Measurements from ENCODE around the gene FXR2.

FXR2 gene

DNA sequence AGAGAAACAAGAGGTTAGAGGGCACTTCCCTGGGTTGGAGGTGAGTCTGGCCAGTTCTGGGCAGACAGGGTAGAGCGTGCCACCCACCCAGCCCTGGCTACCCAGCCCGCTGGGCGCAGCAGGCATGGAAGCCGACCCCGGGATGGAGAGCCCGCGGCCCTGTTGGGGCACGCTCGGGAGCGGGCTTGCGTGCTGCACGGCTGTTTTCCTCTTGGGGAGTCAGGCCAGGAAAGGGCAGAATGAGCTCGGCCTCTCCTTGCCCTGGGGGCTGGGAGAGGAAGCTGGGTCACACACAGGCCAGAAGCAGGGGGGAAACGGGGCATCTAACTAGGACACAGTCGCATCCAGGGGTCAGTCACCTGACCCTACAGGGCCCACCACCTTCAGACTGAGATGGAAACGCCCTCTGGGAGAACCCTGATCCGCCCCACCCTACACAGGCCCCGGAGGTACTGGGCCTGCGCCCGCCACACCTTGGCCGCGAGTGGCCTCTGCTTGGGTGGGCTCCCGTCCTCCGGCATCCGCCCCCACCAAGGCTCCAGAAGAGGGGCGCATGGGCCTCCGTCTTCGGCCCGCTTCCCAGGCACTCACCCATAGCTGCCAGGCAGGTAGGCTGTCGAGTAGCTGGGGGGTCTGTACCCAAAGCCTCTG lies 26.0 kb downstream of the FXR2 start:
- DNase-seq (ENCODE audit: low read depth), result no peak

DNA sequence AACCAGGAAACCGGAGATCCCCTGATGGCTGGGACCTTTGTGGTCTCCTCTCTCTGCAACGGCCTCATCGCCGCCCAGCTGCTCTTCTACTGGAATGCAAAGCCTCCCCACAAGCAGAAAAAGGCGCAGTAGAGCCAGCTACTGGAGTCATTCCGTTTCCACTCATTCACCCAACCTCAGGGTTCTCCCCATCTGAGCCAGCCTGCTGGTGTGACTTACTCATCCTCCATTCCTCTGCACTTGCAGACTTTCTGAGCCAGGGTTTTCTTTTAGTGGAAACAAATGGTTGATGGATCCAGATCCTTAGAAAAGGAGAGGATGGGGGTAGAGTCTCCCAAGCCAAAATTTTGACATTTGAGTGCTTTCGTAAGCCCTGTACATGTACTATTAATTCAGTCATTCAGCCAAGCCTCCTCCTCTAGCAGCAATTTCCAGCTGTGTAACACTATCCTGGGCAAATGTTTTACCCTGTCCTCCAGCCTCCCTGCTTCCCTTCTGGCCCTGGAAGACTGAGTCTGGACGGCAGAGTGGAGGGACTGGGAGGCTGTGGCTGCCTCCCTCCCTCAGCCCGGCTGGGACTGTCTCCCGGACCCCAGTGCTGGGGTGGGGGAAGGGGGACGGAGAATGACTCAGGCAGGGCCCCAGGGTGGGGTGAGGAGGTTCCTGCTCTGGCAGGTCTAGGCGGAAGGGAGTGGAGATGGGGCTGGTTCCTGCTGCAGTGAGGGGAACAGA lies 27.1 kb downstream of the FXR2 start:
- DNase-seq (ENCODE audit: low read depth), result no peak

- DNase-seq (ENCODE audit: low read depth), result no peak
Measured at GRCh38 chr17:7586673-7587419, 27.9 kb downstream of the FXR2 start.

DNA sequence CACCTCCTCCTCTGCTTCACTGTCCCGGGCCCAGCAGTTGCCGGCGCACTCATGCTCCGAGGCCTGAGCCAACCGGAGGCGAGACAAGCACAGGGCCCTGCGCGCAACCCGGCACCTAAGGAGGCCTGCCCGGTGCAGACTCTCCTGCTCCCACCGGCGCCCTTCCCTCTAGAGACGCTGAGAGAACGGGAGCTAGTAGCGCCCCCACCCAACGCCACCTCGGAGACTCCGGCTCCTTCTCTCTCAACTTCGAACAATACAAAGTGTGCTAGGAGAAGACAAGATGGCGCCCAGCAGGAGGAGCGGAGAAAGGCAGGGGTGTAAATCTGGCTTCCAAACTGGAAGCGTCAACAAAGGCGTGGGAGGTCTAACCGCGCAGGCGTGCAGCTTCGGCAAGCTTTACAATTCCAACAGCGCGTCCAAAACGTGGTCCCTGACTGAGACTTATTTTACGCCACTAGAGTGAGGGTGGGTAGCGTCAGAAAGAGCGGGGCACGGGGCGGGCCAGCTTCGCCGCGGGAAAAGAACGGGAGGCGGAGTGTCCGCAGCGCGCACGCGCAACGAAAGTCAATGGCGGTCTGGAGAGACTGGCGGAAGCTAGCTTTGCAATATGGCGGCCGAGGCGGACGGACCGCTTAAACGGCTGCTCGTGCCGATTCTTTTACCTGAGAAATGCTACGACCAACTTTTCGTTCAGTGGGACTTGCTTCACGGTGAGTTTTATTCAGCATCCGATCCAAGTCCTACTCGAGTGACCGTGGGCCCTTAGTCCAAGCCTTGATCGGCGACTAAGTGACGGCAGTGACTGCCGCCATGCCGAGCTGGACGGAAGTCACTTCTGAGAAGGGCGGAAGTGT lies 31.2 kb downstream of the FXR2 start, which contains the start of gene MPDU1:
Gene MPDU1 (plus strand): TSS at position 600 of the 857 bp plus-strand sequence. CDS start 11 bp downstream, at position 611.
- peak; percentile 91 for DNase-seq (ENCODE audit: low read depth)

- no peak for DNase-seq (ENCODE audit: low read depth)
Measured at GRCh38 chr17:7582396-7583252, 32.1 kb downstream of the FXR2 start.

- no peak for DNase-seq (ENCODE audit: low read depth)
Measured at GRCh38 chr17:7580604-7581575, 33.8 kb downstream of the FXR2 start.

- no peak for DNase-seq (ENCODE audit: low read depth)
Measured at GRCh38 chr17:7579834-7580603, 34.7 kb downstream of the FXR2 start.

DNA sequence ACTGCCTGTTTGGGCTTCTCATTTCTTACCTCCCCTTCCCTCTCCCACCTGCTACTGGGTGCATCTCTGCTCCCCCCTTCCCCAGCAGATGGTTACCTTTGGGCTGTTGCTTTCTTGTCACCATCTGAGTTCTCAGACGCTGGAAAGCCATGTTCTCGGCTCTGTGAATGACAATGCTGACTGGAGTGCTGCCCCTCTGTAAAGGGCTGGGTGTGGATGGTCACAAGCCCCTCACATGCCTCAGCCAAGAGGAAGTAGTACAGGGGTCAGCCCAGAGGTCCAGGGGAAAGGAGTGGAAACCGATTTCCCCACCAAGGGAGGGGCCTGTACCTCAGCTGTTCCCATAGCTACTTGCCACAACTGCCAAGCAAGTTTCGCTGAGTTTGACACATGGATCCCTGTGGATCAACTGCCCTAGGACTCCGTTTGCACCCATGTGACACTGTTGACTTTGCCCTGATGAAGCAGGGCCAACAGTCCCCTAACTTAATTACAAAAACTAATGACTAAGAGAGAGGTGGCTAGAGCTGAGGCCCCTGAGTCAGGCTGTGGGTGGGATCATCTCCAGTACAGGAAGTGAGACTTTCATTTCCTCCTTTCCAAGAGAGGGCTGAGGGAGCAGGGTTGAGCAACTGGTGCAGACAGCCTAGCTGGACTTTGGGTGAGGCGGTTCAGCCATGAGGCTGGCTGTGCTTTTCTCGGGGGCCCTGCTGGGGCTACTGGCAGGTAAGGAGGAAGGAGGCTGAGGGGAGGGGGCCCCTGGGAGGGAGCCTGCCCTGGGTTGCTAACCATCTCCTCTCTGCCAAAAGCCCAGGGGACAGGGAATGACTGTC lies 35.5 kb downstream of the FXR2 start, which contains the start of gene CD68:
Gene CD68 (plus strand): TSS at position 638 of the 833 bp plus-strand sequence. CDS start 40 bp downstream, at position 678.
- DNase-seq (ENCODE audit: low read depth), result peak; percentile 55

DNA sequence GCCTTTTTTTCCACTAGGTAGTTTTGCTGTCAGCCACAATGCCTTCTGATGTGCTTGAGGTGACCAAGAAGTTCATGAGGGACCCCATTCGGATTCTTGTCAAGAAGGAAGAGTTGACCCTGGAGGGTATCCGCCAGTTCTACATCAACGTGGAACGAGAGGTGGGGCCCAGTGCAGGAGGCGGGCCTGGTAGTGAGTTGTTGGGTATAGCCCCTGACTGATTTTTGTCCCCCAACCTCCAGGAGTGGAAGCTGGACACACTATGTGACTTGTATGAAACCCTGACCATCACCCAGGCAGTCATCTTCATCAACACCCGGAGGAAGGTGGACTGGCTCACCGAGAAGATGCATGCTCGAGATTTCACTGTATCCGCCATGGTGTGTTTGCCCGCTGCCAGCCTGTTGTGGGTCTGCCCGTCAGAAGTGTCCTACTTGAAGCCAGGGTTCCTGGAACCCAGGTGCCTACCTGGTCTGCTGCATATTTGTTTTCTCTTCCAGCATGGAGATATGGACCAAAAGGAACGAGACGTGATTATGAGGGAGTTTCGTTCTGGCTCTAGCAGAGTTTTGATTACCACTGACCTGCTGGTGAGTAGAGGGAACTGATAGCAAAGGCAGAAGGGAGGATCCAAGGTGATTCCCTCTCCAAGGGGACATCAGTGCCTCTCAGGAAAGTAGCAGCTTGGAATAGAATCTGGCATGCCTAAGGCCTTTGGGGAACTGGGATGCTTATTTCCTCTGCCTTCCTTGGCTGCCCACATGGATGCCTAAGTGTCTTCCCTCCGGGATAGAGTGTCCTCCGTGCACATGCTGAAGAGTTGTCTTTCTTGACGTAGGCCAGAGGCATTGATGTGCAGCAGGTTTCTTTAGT lies 37.1 kb downstream of the FXR2 start:
- no peak for DNase-seq (ENCODE audit: low read depth)

GRCh38 chr17:7576432-7576937 lies 38.2 kb downstream of the FXR2 start:
- no peak for DNase-seq (ENCODE audit: low read depth)

DNA sequence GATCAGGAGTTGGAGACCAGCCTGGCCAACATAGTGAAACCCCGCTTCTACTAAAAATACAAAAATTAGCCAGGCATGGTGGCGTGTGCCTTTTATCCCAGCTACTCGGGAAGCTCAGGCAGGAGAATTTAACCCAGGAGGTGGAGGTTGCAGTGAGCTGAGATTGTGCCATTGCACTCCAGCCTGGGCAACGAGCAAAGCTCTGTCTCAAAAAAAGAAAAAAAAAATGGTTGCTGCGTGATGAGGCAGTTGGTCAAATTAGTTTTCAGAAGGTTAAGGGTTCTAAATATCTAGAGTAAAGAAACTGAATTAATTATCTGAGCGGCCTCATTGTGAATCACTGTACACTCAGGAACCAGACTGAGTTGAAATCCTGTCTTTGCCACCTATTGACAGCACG lies 38.7 kb downstream of the FXR2 start:
- DNase-seq (ENCODE audit: low read depth), result no peak

GRCh38 chr17:7575481-7575883 lies 39.2 kb downstream of the FXR2 start:
- DNase-seq (ENCODE audit: low read depth), result no peak

DNA sequence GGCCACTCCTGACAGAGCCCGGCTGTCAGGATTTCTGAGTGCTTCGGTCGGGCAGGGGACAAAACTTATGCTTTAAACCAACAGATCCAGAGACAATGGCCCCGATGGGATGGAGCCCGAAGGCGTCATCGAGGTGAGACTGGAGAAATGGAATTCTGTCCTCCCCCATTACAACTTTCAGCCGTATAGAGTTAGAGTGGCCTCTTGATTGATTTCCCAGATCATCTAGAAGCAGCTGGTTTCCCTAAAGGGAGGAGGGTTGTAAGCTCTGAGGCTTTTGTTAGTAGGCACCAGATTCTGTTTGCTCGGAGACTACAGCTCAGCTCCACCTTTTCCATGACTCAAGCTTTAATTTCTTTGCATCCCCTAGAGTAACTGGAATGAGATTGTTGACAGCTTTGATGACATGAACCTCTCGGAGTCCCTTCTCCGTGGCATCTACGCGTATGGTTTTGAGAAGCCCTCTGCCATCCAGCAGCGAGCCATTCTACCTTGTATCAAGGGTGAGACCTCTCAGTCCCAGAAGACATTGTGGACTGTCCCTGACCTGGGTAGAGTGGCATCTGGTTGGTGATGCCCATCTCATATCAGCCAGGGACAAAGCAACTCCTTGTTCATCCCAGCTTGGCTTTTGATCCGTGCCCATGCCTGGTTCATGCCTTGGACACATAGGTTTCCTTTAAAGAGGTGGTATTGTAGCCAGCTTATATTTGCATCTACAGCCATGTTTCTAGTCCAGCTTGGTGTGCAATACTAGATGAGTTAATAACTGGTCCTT lies 40.3 kb downstream of the FXR2 start:
- no peak for DNase-seq (ENCODE audit: low read depth)

DNA sequence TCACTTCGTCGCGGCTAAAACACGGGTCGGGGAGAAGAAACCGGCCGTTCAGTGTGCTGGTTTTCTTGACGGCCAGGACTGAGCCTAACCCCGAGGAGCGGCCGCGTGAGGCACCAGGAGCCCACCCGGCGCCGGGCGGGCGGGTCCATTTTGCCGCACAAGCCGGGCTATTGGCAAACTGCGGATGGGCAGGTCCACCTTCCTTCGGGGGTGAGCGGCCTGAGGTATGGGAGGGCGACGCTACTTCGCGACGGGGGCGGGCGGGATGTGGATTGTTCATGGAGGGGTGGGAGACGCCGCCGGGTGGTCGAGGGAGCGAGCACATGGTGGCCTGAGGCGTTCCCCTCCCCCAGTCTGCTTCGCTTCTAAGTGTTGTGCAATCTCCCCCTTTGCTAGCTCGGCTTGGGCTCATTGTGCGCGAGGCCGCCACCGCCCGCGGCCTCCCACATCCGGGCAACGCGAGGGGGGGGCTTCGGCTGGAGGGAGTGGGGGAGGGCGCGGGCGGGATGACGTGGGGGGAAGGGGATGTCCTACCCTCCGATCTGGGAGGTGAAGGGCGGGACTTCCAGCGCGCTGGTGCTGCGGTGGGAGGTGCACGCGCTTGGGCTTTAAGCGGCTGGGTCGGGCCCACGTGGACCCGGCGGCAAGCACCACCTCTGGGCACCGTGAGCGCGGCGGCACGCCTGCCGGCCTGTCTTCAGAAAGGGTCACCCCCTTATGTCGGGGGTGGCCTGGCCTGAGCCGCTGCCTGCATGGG lies 41.2 kb downstream of the FXR2 start:
- DNase-seq (ENCODE audit: low read depth), result peak; percentile 84
